Smooth muscle cell (in vitro differentiated cells): ENCODE measurements around the gene PARP4. TPM values are rescaled to one million over a fixed set of nuclear protein-coding genes. Genes with fewer than 3 reads are reported as not detected.
"Not testable (repeated sequence)": the region's sequence is repeated elsewhere in the genome, so short reads cannot be mapped to it uniquely, and the experiment has no call there.

Experiments
- DNase-seq: peaks from one replicate; lab custom pipeline; 2025; ENCODE audit not compliant: unreplicated experiment; lab: John Stamatoyannopoulos, UW
- H2AFZ ChIP-seq: fragments of 200-600 bp; sonication (generic); 2 replicates; pipeline ENCODE4 v1.6.0; 2016; ENCODE audit warnings: antibody characterized with exemption, low read depth, mild to moderate bottlenecking
- H3F3A ChIP-seq: fragments of 200-600 bp; sonication (generic); 2 replicates; pipeline ENCODE4 v1.6.0; 2017; ENCODE audit warnings: antibody characterized with exemption, low read depth
- H3K27ac ChIP-seq: fragments of 200-600 bp; sonication (generic); 2 replicates; pipeline ENCODE4 v1.5.1; 2016; ENCODE audit warnings: low read depth, mild to moderate bottlenecking
- H3K27me3 ChIP-seq: fragments of 200-600 bp; sonication (generic); 2 replicates; pipeline ENCODE4 v1.6.1; 2016; ENCODE audit warnings: low read depth, mild to moderate bottlenecking
- H3K36me3 ChIP-seq: fragments of 200-600 bp; sonication (generic); 2 replicates; pipeline ENCODE4 v1.5.1; 2016; ENCODE audit warnings: low read depth
- H3K4me1 ChIP-seq: fragments of 200-600 bp; sonication (generic); 2 replicates; pipeline ENCODE4 v1.5.1; 2016; ENCODE audit warnings: low read depth
- H3K4me2 ChIP-seq: fragments of 200-600 bp; sonication (generic); 2 replicates; pipeline ENCODE4 v1.6.0; 2016; ENCODE audit warnings: mild to moderate bottlenecking
- H3K4me3 ChIP-seq: fragments of 200-600 bp; sonication (generic); 2 replicates; pipeline ENCODE4 v1.5.1; 2016; ENCODE audit warnings: mild to moderate bottlenecking
- H3K79me2 ChIP-seq: fragments of 200-600 bp; sonication (generic); 2 replicates; pipeline ENCODE4 v1.6.0; 2016; ENCODE audit warnings: low read depth, mild to moderate bottlenecking
- H3K9ac ChIP-seq: fragments of 200-600 bp; sonication (generic); 2 replicates; pipeline ENCODE4 v1.6.0; 2016; ENCODE audit warnings: low read depth
- H3K9me3 ChIP-seq: fragments of 200-600 bp; sonication (generic); replicated peaks from 2 replicates; pipeline ENCODE4 v1.5.1; 2016; ENCODE audit warnings: low read depth
- H4K20me1 ChIP-seq: fragments of 200-600 bp; sonication (generic); 2 replicates; pipeline ENCODE4 v1.6.0; 2016; ENCODE audit warnings: low read depth
- CTCF ChIP-seq: fragments of 200-600 bp; sonication (generic); IDR thresholded peaks from 2 replicates; pipeline ENCODE4 v1.5.1; 2017; ENCODE audit warnings: borderline replicate concordance, mild to moderate bottlenecking, antibody characterized with exemption; ENCODE audit not compliant: insufficient read depth, poor library complexity, severe bottlenecking
- WGBS: methylation state at CpG from one replicate; pipeline ENCODE4 v1.1.7; 2016; ENCODE audit warnings: low lambda C conversion rate; 5-methylcytosine and 5-hydroxymethylcytosine counted together
- polyA plus RNA-seq: library from polyadenylated mRNA; unstranded; fragments of >200 nt; fragmentation: Nextera tagmentation; extraction: Ambion mirVana; gene quantifications from 2 replicates; pipeline ENCODE4 v1.2.1, GENCODE V29; 2016
- total RNA-seq: library from RNA; depleted of rRNA; stranded (reverse); fragments of >200 nt; gene quantifications from 2 replicates; pipeline ENCODE4 v1.2.3, GENCODE V29; 2014

Gene PARP4
- total and polyA plus RNA-seq, 2 experiments from 2014 or later = 18.2 to 33.7 TPM

GRCh38 chr13:24506698-24507335, 5.8 kb downstream of the PARP4 start:
- no peak overlapping the region for H3K9ac ChIP-seq
- no peaks in the 10 kb centered on the region for H3K9me3 ChIP-seq
- 97% methylated on average over 50 of the region's 50 CpGs for WGBS
- peaks cover 28% of the 10 kb centered on the region for H4K20me1 ChIP-seq
- H3K79me2 ChIP-seq = peaks cover 43% of the 10 kb centered on the region
- H3K4me3 ChIP-seq = no peak overlapping the region
- H3F3A ChIP-seq = peaks cover 17% of the 10 kb centered on the region
- DNase-seq = no peak
- H3K36me3 ChIP-seq = no peaks in the 10 kb centered on the region
- TF ChIP-seq CTCF = no peak
- no peak overlapping the region for H2AFZ ChIP-seq
- H3K4me1 ChIP-seq = peaks cover 4% of the 10 kb centered on the region
- no peaks in the 10 kb centered on the region for H3K27me3 ChIP-seq
- no peak overlapping the region for H3K4me2 ChIP-seq
- H3K27ac ChIP-seq = no peak overlapping the region

GRCh38 chr13:24506283-24506682, 6.3 kb downstream of the PARP4 start:
- not testable (repeated sequence) for H3K9me3 ChIP-seq, H3K27me3 ChIP-seq, H2AFZ ChIP-seq, DNase-seq, H3K4me2 ChIP-seq, H3K36me3 ChIP-seq, H3K4me1 ChIP-seq, H3K4me3 ChIP-seq, H3K27ac ChIP-seq, H3K9ac ChIP-seq
- peaks cover 28% of the 10 kb centered on the region for H4K20me1 ChIP-seq
- H3K79me2 ChIP-seq = peaks cover 43% of the 10 kb centered on the region
- peaks cover 16% of the 10 kb centered on the region for H3F3A ChIP-seq
- WGBS = 97% methylated on average over 6 of the region's 6 CpGs

- Histone ChIP-seq H3K27me3 (no peaks in the 10 kb centered on the region), H3K9me3 (no peaks in the 10 kb centered on the region), H3K4me3 (no peak overlapping the region), H3K4me1 (peaks cover 4% of the 10 kb centered on the region), H3K36me3 (no peaks in the 10 kb centered on the region), H3K27ac (no peak overlapping the region), H3K79me2 (peaks cover 43% of the 10 kb centered on the region), H2AFZ (no peak overlapping the region), H3F3A (peaks cover 11% of the 10 kb centered on the region), H3K4me2 (no peak overlapping the region), H4K20me1 (peaks cover 28% of the 10 kb centered on the region), H3K9ac (no peak overlapping the region)
- 99% methylated on average over 20 of the region's 20 CpGs for WGBS
- TF ChIP-seq CTCF = no peak
- DNase-seq = no peak
Observed at GRCh38 chr13:24505756-24506155, 6.8 kb downstream of the PARP4 start.

GRCh38 chr13:24505256-24505655, 7.3 kb downstream of the PARP4 start:
- H3K4me2 ChIP-seq = no peak overlapping the region
- peaks cover 28% of the 10 kb centered on the region for H4K20me1 ChIP-seq
- H2AFZ ChIP-seq = no peak overlapping the region
- peaks cover 41% of the 10 kb centered on the region for H3K79me2 ChIP-seq
- H3K36me3 ChIP-seq = no peaks in the 10 kb centered on the region
- no peak overlapping the region for H3K9ac ChIP-seq
- H3K27me3 ChIP-seq = no peaks in the 10 kb centered on the region
- H3F3A ChIP-seq = peaks cover 7% of the 10 kb centered on the region
- no peak overlapping the region for H3K4me3 ChIP-seq
- peaks cover 4% of the 10 kb centered on the region for H3K4me1 ChIP-seq
- TF ChIP-seq CTCF = no peak
- no peak for DNase-seq
- no peak overlapping the region for H3K27ac ChIP-seq
- no peaks in the 10 kb centered on the region for H3K9me3 ChIP-seq
- 97% methylated on average over 8 of the region's 8 CpGs for WGBS
